ENCODE results near the gene BAZ1B.
"Not testable (repeated sequence)": the region's sequence is repeated elsewhere in the genome, so short reads cannot be mapped to it uniquely, and the experiment has no call there.

The BAZ1B gene

GRCh38 chr7:73443548-73444255, 78.4 kb downstream of the BAZ1B start:
- no peak for DNase-seq

GRCh38 chr7:73442903-73443500, 79.1 kb downstream of the BAZ1B start:
- DNase-seq, result no peak

- no peak for DNase-seq
Observed at GRCh38 chr7:73442222-73442902, 79.7 kb downstream of the BAZ1B start.

GRCh38 chr7:73439410-73439704, 82.7 kb downstream of the BAZ1B start:
- DNase-seq, result no peak

- DNase-seq, result no peak
Observed at GRCh38 chr7:73438547-73439409, 83.3 kb downstream of the BAZ1B start.

- DNase-seq, result no peak
Observed at GRCh38 chr7:73437621-73438416, 84.3 kb downstream of the BAZ1B start.

GRCh38 chr7:73437091-73437490, 85.0 kb downstream of the BAZ1B start:
- DNase-seq, result no peak

GRCh38 chr7:73436031-73436929, 85.8 kb downstream of the BAZ1B start:
- DNase-seq, result no peak

- DNase-seq, result no peak
Observed at GRCh38 chr7:73435471-73436009, 86.6 kb downstream of the BAZ1B start.

- no peak for DNase-seq
Observed at GRCh38 chr7:73434701-73435069, 87.4 kb downstream of the BAZ1B start.

GRCh38 chr7:73433924-73434700, 88.0 kb downstream of the BAZ1B start:
- peak in 1 of 2 donors; percentile 13 for DNase-seq

GRCh38 chr7:73432676-73433075, 89.4 kb downstream of the BAZ1B start:
- DNase-seq, result no peak

- DNase-seq, result no peak
Observed at GRCh38 chr7:73431041-73431835, 90.9 kb downstream of the BAZ1B start.

- not testable (repeated sequence) for DNase-seq
Observed at GRCh38 chr7:73430540-73430939, 91.6 kb downstream of the BAZ1B start.

- DNase-seq, result no peak
Observed at GRCh38 chr7:73429622-73430505, 92.2 kb downstream of the BAZ1B start.

- DNase-seq, result no peak
Observed at GRCh38 chr7:73429215-73429614, 92.9 kb downstream of the BAZ1B start.

- no peak for DNase-seq
Observed at GRCh38 chr7:73427902-73428787, 93.9 kb downstream of the BAZ1B start.
